T-helper 1 cell (primary cell): ENCODE measurements around the gene EFCAB7.

Experiments
- DNase-seq, 5 donors: peaks; one replicate each; pipeline ENCODE4 v3.0.0-alpha.2; 2012 to 2020

EFCAB7 gene

DNA sequence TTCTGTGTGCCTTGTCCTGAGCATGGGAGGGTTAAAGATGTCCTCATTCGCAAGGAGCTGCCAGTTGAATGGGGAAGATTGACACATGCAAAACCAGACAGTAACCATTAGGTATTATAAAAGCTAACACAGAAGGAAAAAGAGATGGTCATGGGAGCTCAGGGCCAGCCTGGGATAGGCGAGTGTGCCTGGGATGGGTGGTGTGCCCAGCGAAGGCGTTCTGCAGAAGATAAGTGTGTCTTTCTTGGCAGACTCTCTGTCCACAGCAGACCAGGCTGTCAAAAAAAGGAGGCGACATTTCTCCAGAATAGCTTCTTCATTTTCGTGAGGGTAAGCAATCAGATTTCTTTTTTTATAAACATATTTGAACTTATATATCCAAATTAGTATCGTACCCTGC is 84.0 kb downstream of the EFCAB7 start:
- DNase-seq: no peak

DNA sequence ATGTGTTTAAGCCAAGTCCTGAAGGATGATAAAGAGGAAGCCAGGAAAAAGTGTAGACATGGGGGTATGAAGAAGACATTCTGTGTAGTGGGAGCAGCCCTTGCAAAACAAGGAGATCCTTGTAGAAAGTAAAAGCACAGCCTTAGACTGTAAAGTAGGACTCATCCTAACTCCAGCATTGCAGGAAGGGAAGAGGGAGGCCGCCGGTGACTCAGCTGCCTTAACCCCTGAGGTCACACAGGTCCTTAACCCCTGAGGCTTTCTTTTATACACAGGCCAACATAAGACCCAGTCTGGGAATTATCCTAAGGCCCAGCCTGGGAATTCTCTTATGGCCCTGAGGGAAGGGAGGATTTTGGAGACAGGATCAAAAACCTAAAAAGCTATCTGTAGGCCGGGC is 87.9 kb downstream of the EFCAB7 start:
- DNase-seq: no peak

DNA sequence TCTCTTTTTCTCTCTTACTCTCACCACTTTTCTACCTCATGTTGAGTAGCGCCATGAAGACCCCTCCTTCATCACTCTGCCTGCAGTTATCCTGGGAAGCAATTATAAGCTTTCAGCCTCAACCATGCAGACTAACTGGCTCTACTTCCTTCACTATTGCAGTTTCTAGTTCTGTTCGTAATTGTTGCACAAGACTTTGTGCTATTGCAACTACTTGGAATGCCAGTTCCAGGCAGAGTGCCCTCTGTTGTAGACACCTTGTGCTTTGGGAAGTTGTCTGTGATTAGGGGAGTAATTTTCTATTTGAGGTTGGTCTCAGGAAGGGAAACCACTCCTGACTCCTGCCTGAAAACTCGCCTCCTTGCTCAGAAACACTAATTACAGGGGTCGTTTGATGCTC is 89.2 kb downstream of the EFCAB7 start:
- DNase-seq: no peak

DNA sequence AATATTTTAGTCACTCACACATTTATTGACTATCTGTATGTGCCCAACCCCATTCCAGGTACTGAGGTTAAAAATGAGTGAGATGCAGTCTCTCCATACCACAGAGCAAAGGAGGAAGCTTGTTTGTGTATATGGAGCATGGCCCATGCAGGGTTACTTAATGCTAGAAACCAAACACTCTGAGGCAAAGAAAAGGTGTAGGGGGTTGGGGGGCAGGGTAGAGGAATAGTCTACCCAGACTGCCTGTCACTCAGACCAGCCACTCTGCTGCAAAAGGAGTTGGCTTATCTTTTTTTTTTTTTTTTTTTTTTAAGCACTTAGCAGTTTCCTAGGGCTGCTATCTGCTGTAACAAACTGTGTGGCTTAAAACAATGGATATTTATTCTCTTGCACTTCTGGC is 89.6 kb downstream of the EFCAB7 start:
- no peak for DNase-seq

- DNase-seq: peak; percentile 17 to 67 (median 45)
These were observed 92.6 kb downstream of the EFCAB7 start for GRCh38 chr1:63615768-63616420.

DNA sequence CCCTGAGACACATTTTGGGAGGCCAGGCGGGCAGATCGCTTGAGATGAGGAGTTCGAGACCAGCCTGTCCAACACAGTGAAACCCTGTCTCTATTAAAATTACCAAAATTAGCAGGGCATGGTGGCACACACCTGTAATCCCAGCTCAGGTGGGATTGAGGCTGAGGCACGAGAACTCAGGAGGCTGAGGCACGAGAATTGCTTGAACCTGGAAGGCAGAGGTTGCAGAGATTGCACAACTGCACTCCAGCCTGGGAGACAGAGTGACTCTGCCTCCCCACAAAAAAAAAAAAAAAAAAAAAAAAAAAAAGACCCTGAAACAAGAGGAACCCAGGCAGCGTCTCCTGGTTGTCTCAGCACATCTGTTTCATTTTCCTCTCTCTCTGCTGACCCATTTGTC is 94.1 kb downstream of the EFCAB7 start:
- no peak for DNase-seq

GRCh38 chr1:63618011-63618410 is 94.7 kb downstream of the EFCAB7 start:
- no peak for DNase-seq

- DNase-seq: no peak
These were observed 96.2 kb downstream of the EFCAB7 start for GRCh38 chr1:63619558-63619957.

GRCh38 chr1:63620671-63621070 is 97.3 kb downstream of the EFCAB7 start:
- DNase-seq: no peak

DNA sequence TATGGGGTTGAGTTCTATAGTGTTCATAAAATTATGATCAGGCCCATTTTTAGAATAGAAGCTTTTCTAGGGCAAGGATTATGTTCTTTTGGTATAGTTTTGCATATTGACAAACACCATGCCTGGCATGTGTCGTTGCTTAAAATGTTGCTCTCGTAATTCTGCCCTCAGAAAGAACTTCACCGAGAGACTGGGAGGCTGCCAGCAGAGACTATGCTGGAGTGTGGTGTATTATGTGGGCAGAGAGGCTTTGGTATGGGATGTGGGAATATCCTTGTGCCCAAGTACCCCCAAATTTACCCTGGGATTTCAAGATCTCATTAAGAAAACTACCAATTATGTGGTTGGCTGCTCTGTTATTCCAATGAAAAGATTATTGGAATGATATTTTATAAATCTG is 97.8 kb downstream of the EFCAB7 start:
- DNase-seq: no peak

GRCh38 chr1:63621698-63622097 is 98.4 kb downstream of the EFCAB7 start:
- no peak for DNase-seq
